HepG2 (cell line): ENCODE measurements around the gene GPR155. TPM values are rescaled to one million over a fixed set of nuclear protein-coding genes. Genes with fewer than 3 reads are reported as not detected.

Experiments used
- CBFB ChIP-seq: sonication (generic); formaldehyde crosslinking; IDR thresholded peaks from 2 replicates; pipeline ENCODE4 v1.4.0; 2020; ENCODE audit warnings: missing genetic modification reagents
- CBX5 ChIP-seq: sonication (generic); formaldehyde crosslinking; IDR thresholded peaks from 2 replicates; pipeline ENCODE4 v1.4.0; 2020; ENCODE audit warnings: missing genetic modification reagents, borderline replicate concordance
- FOXC1 ChIP-seq: sonication (generic); formaldehyde crosslinking; IDR thresholded peaks from 2 replicates; pipeline ENCODE4 v1.8.0; 2022; ENCODE audit warnings: mild to moderate bottlenecking, missing genetic modification reagents, borderline replicate concordance
- GTF2F1 ChIP-seq: fragments of 150-350 bp; IDR thresholded peaks from 2 replicates; pipeline ENCODE4 v1.6.1; 2014; ENCODE audit warnings: low read length
- HMGXB4 ChIP-seq, 2 experiments: sonication (generic) in 1 of 2; formaldehyde crosslinking in 1 of 2; IDR thresholded peaks; 2 replicates each; pipeline versions ENCODE4 v1.4.0 to v1.6.1; 2018 to 2020; ENCODE audit warnings: missing genetic modification reagents in 2 of 2, borderline replicate concordance in 1 of 2, low read depth in 1 of 2, mild to moderate bottlenecking in 1 of 2, missing biosample characterization in 1 of 2
- HNF4A ChIP-seq: sonication (generic); formaldehyde crosslinking; IDR thresholded peaks from 2 replicates; pipeline ENCODE4 v1.4.0; 2020; ENCODE audit warnings: missing genetic modification reagents
- MBNL3 ChIP-seq: fragments of 250-450 bp; sonication (Bioruptor Pico); conservative IDR thresholded peaks from 2 replicates; pipeline ENCODE4 v1.8.0; 2022; ENCODE audit warnings: mild to moderate bottlenecking, inconsistent platforms
- NFKB2 ChIP-seq: sonication (generic); formaldehyde crosslinking; IDR thresholded peaks from 2 replicates; pipeline ENCODE4 v1.4.0; 2020; ENCODE audit warnings: missing genetic modification reagents, borderline replicate concordance
- PAF1 ChIP-seq: IDR thresholded peaks from 2 replicates; pipeline ENCODE4 v1.6.1; 2016; ENCODE audit warnings: missing genetic modification reagents, missing compliant biosample characterization
- PBX3 ChIP-seq: sonication (generic); formaldehyde crosslinking; IDR thresholded peaks from 2 replicates; pipeline ENCODE4 v1.8.1; 2023; ENCODE audit warnings: missing genetic modification reagents, inconsistent platforms, borderline replicate concordance
- PTBP1 ChIP-seq: fragments of 200-400 bp; formaldehyde crosslinking; IDR thresholded peaks from 2 replicates; pipeline ENCODE4 v1.6.1; 2018; ENCODE audit warnings: low read length, low read depth; ENCODE audit not compliant: poor library complexity, severe bottlenecking
- RFX5 ChIP-seq: IDR thresholded peaks from 2 replicates; pipeline ENCODE4 v1.6.1; 2011; ENCODE audit warnings: low read depth, low read length, improper control_type of control experiment
- SNAPC5 ChIP-seq: sonication (generic); formaldehyde crosslinking; IDR thresholded peaks from 2 replicates; pipeline ENCODE4 v1.8.1; 2023; ENCODE audit warnings: mild to moderate bottlenecking, missing genetic modification reagents, borderline replicate concordance
- ZFP62 ChIP-seq: sonication (generic); formaldehyde crosslinking; IDR thresholded peaks from 2 replicates; pipeline ENCODE4 v1.4.0; 2020; ENCODE audit warnings: missing genetic modification reagents
- ZNF101 ChIP-seq: sonication (generic); formaldehyde crosslinking; IDR thresholded peaks from 2 replicates; pipeline ENCODE4 v1.4.0; 2020; ENCODE audit warnings: mild to moderate bottlenecking, low read depth, missing genetic modification reagents, borderline replicate concordance
- ZNF3 ChIP-seq: IDR thresholded peaks from 2 replicates; pipeline ENCODE4 v1.7.0; 2017; ENCODE audit warnings: inconsistent platforms
- ZNF335 ChIP-seq: sonication (generic); formaldehyde crosslinking; IDR thresholded peaks from 2 replicates; pipeline ENCODE4 v1.4.0; 2020; ENCODE audit warnings: missing genetic modification reagents
- ZNF414 ChIP-seq: sonication (generic); formaldehyde crosslinking; IDR thresholded peaks from 2 replicates; pipeline ENCODE4 v1.5.0; 2020; ENCODE audit warnings: missing genetic modification reagents
- ZNF850 ChIP-seq: sonication (generic); formaldehyde crosslinking; conservative IDR thresholded peaks from 2 replicates; pipeline ENCODE4 v1.9.0; 2021; ENCODE audit warnings: mild to moderate bottlenecking, missing genetic modification reagents
- ZNF878 ChIP-seq: sonication (generic); formaldehyde crosslinking; IDR thresholded peaks from 2 replicates; pipeline ENCODE4 v1.8.1; 2023; ENCODE audit warnings: mild to moderate bottlenecking, missing genetic modification reagents, moderate library complexity
- polyA plus RNA-seq, 8 experiments: library from polyadenylated mRNA; depleted of rRNA in 3 of 8; stranded (reverse) in 7 of 8; unstranded in 1 of 8; fragments of >200 nt; fragmentation: Illumina TruSeq in 4 of 8; extraction: Trizol in 4 of 8; gene quantifications; 2 replicates each; pipeline versions ENCODE4 v1.2.1 to v1.2.3, GENCODE V29; 2011 to 2016; ENCODE audit warnings: low read depth in 4 of 8, missing spikeins in 1 of 8, mixed read lengths in 1 of 8; ENCODE audit not compliant: insufficient read depth in 1 of 8
- total RNA-seq, 5 experiments: library from RNA; depleted of rRNA; stranded (reverse); fragments of >200 nt; fragmentation: Illumina TruSeq; extraction: Trizol; gene quantifications; 2 replicates each; pipeline ENCODE4 v1.2.3, GENCODE V29; 2016; ENCODE audit warnings: low read depth in 1 of 5
- TF ChIP-seq, protein P1 (sequence below): sonication (generic); formaldehyde crosslinking; IDR thresholded peaks from 2 replicates; pipeline ENCODE4 v1.4.0; 2020; ENCODE audit warnings: mild to moderate bottlenecking, missing genetic modification reagents, borderline replicate concordance
- TF ChIP-seq, protein P2 (sequence below): sonication (generic); formaldehyde crosslinking; IDR thresholded peaks from 2 replicates; pipeline ENCODE4 v1.4.0; 2020; ENCODE audit warnings: missing genetic modification reagents

The GPR155 gene
- total and polyA plus RNA-seq, 2 of the 13 experiments (the other 11 are each of a cell fraction or from before 2014, with no cell fraction given), result 0.15 to 0.49 TPM

DNA sequence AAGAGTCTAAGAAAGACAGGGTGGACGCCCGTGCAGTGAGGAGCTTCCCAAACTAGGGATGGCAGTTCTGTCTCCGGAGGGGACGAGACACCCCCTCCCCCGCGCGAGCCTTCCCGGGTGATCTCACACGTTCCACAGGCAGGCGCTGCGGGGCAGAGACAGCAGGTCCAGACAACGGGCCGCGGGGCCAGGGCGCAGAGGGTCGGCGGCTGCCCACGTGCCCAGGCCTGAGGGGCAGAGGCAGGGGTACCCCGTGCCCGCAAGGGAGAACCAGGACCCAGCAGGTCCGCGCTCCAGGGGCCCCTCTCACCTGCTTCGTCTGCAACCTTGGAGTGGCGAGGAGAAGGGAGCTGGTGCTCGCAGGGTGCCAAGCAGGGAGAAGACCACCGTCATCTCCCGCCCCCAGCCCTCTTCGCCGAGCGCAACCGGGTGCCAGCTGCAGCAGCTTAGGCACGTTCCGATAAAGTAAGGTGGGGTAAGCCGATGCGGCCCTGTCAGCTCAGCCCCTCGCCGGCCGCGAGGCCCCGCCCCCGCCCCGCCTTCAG is at the start of gene GPR155 (continued):
- TF ChIP-seq ZNF414 (CRISPR knock-in tag), result no peak
- no peak for TF ChIP-seq PBX3 (CRISPR knock-in tag)
- no peak for TF ChIP-seq GTF2F1
- no peak for TF ChIP-seq ZFP62
- no peak; a peak in 1 of 4 replicates for TF ChIP-seq HMGXB4 (CRISPR knock-in tag; IDR thresholded peaks at IDR 0.05; ENCODE audit: borderline replicate concordance in 1 of 2, low read depth in 1 of 2)
- TF ChIP-seq SNAPC5 (CRISPR knock-in tag), result no peak
- TF ChIP-seq MBNL3, result no peak
- no peak for TF ChIP-seq PTBP1
- TF ChIP-seq RFX5, result no peak
- TF ChIP-seq, protein P1, sequence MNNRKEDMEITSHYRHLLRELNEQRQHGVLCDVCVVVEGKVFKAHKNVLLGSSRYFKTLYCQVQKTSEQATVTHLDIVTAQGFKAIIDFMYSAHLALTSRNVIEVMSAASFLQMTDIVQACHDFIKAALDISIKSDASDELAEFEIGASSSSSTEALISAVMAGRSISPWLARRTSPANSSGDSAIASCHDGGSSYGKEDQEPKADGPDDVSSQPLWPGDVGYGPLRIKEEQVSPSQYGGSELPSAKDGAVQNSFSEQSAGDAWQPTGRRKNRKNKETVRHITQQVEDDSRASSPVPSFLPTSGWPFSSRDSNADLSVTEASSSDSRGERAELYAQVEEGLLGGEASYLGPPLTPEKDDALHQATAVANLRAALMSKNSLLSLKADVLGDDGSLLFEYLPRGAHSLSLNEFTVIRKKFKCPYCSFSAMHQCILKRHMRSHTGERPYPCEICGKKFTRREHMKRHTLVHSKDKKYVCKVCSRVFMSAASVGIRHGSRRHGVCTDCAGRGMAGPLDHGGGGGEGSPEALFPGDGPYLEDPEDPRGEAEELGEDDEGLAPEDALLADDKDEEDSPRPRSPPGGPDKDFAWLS, result no peak
- no peak for TF ChIP-seq ZNF878 (CRISPR knock-in tag)
- TF ChIP-seq ZNF850 (CRISPR knock-in tag), result no peak
- TF ChIP-seq ZNF3 (CRISPR knock-in tag), result no peak
- TF ChIP-seq, protein P2, sequence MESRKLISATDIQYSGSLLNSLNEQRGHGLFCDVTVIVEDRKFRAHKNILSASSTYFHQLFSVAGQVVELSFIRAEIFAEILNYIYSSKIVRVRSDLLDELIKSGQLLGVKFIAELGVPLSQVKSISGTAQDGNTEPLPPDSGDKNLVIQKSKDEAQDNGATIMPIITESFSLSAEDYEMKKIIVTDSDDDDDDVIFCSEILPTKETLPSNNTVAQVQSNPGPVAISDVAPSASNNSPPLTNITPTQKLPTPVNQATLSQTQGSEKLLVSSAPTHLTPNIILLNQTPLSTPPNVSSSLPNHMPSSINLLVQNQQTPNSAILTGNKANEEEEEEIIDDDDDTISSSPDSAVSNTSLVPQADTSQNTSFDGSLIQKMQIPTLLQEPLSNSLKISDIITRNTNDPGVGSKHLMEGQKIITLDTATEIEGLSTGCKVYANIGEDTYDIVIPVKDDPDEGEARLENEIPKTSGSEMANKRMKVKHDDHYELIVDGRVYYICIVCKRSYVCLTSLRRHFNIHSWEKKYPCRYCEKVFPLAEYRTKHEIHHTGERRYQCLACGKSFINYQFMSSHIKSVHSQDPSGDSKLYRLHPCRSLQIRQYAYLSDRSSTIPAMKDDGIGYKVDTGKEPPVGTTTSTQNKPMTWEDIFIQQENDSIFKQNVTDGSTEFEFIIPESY (CRISPR knock-in tag), result no peak
- TF ChIP-seq NFKB2 (CRISPR knock-in tag), result peak; percentile 13; the same call in 1 of the 2 replicates
- no peak for TF ChIP-seq FOXC1
- TF ChIP-seq ZNF101 (CRISPR knock-in tag), result no peak
- TF ChIP-seq ZNF335 (CRISPR knock-in tag), result no peak
- no peak for TF ChIP-seq HNF4A (CRISPR knock-in tag)
- no peak for TF ChIP-seq PAF1 (CRISPR knock-in tag)
- no peak for TF ChIP-seq CBX5 (CRISPR knock-in tag)
- no peak for TF ChIP-seq CBFB
